GM18499 (cell line): ENCODE results near the gene GBP6.
"Not testable (repeated sequence)": the region's sequence is repeated elsewhere in the genome, so short reads cannot be mapped to it uniquely, and the experiment has no call there.

Experiments
- ATAC-seq: cut with Tn5 transposase; IDR thresholded peaks from one replicate; pipeline ENCODE4 v1.9.1; 2021; ENCODE audit warnings: moderate number of reproducible peaks; ENCODE audit not compliant: insufficient read depth, unreplicated experiment

GBP6 gene

GRCh38 chr1:89367221-89367620 is 3.4 kb downstream of the GBP6 start:
- ATAC-seq: no peak

- ATAC-seq: no peak
Measured at GRCh38 chr1:89369331-89369730, 5.5 kb downstream of the GBP6 start.

GRCh38 chr1:89373810-89374209 is 10.0 kb downstream of the GBP6 start:
- not testable (repeated sequence) for ATAC-seq

GRCh38 chr1:89378001-89378400 is 14.1 kb downstream of the GBP6 start:
- no peak for ATAC-seq

GRCh38 chr1:89381618-89382017 is 17.8 kb downstream of the GBP6 start:
- ATAC-seq: no peak

GRCh38 chr1:89382479-89382878 is 18.6 kb downstream of the GBP6 start:
- no peak for ATAC-seq

GRCh38 chr1:89383185-89383584 is 19.3 kb downstream of the GBP6 start:
- no peak for ATAC-seq

GRCh38 chr1:89390707-89391106 is 26.8 kb downstream of the GBP6 start:
- ATAC-seq: no peak

- ATAC-seq: no peak
Measured at GRCh38 chr1:89391686-89392085, 27.8 kb downstream of the GBP6 start.

- no peak for ATAC-seq
Measured at GRCh38 chr1:89394851-89395250, 31.0 kb downstream of the GBP6 start.

GRCh38 chr1:89396902-89397301 is 33.0 kb downstream of the GBP6 start:
- ATAC-seq: no peak

GRCh38 chr1:89405275-89405929 is 41.5 kb downstream of the GBP6 start:
- no peak for ATAC-seq

- no peak for ATAC-seq
Measured at GRCh38 chr1:89407360-89407759, 43.5 kb downstream of the GBP6 start.

- not testable (repeated sequence) for ATAC-seq
Measured at GRCh38 chr1:89407768-89408167, 43.9 kb downstream of the GBP6 start.

- ATAC-seq: no peak
Measured at GRCh38 chr1:89425056-89425455, 61.2 kb downstream of the GBP6 start.

GRCh38 chr1:89429062-89429461 is 65.2 kb downstream of the GBP6 start:
- peak; percentile 78 for ATAC-seq

GRCh38 chr1:89429681-89430080 is 65.8 kb downstream of the GBP6 start:
- ATAC-seq: not testable (repeated sequence)

- no peak for ATAC-seq
Measured at GRCh38 chr1:89433421-89433820, 69.6 kb downstream of the GBP6 start.

GRCh38 chr1:89434058-89434780 is 70.4 kb downstream of the GBP6 start:
- not testable (repeated sequence) for ATAC-seq
